Panc1 (cell line): ENCODE measurements around the gene LRIF1. TPM values are rescaled to one million over a fixed set of nuclear protein-coding genes. Genes with fewer than 3 reads are reported as not detected.
A peak's percentile ranks its signal among the peaks of the same experiment; 100 is the strongest.

Experiments
- ATAC-seq: fragments of 200-7000 bp; cut with Tn5 transposase; 2 replicates; pipeline ENCODE4 v1.9.1; 2020; ENCODE audit warnings: mild to moderate bottlenecking, moderate library complexity
- Bru-seq: library from RNA; stranded (reverse); fragments of 400-500 nt; gene quantifications from one replicate; lab custom pipeline; 2021; lab: Mats Ljungman, UMichigan
- BruChase-seq, 2 experiments: library from RNA; stranded (reverse); fragments of 400-500 nt; gene quantifications; one replicate each; lab custom pipeline; 2021; lab: Mats Ljungman, UMichigan
- BruUV-seq: library from RNA; stranded (reverse); fragments of 400-500 nt; replicated peaks from 2 replicates; lab custom pipeline; 2021; lab: Mats Ljungman, UMichigan
- CTCF ChIA-PET: fragments of 300-600 bp; sonication (Branson Sonifier 250); formaldehyde crosslinking; loops from one replicate; lab custom pipeline; 2022; ENCODE audit warnings: antibody characterized with exemption; lab: Charles Lee
- POLR2A ChIA-PET: fragments of 300-600 bp; sonication (Branson Sonifier 250); formaldehyde crosslinking; loops from one replicate; lab custom pipeline; 2022; ENCODE audit warnings: antibody characterized with exemption; lab: Charles Lee
- DNase-seq: peaks from one replicate; pipeline ENCODE4 v3.0.0-alpha.2; 2010; ENCODE audit warnings: low read depth, low spot score
- H3K27ac ChIP-seq: 2 replicates; pipeline ENCODE4 v1.5.1; 2011; ENCODE audit warnings: mild to moderate bottlenecking, low read length, inconsistent platforms
- H3K27me3 ChIP-seq: fragments of 200-500 bp; sonication (Bioruptor generic); 2 replicates; pipeline ENCODE4 v1.6.0; 2014; ENCODE audit warnings: low read length, inconsistent platforms; ENCODE audit not compliant: control insufficient read depth, insufficient read depth
- H3K36me3 ChIP-seq: fragments of 200-500 bp; sonication (Bioruptor generic); 2 replicates; pipeline ENCODE4 v1.5.1; 2014; ENCODE audit warnings: inconsistent platforms, mild to moderate bottlenecking, low read length, moderate library complexity; ENCODE audit not compliant: control insufficient read depth, insufficient read depth
- H3K4me1 ChIP-seq: 2 replicates; pipeline ENCODE4 v1.5.1; 2011; ENCODE audit warnings: inconsistent platforms, mild to moderate bottlenecking, low read length, moderate library complexity; ENCODE audit not compliant: control insufficient read depth, insufficient read depth
- H3K4me3 ChIP-seq, 2 experiments: 2 replicates each; pipeline ENCODE4 v1.5.1; 2011 to 2012; ENCODE audit warnings: low read depth in 2 of 2, low read length in 2 of 2, mild to moderate bottlenecking in 2 of 2, inconsistent platforms in 1 of 2, moderate library complexity in 1 of 2
- H3K9me3 ChIP-seq: fragments of 200-500 bp; sonication (Bioruptor generic); 2 replicates; pipeline ENCODE4 v1.5.1; 2014; ENCODE audit warnings: low read depth, mild to moderate bottlenecking, inconsistent platforms, low read length, moderate library complexity; ENCODE audit not compliant: control insufficient read depth, insufficient read depth
- POLR2AphosphoS5 ChIP-seq: IDR thresholded peaks from 2 replicates; pipeline ENCODE4 v1.6.1; 2012; ENCODE audit warnings: mild to moderate bottlenecking, low read depth, low read length, moderate library complexity
- SIN3A ChIP-seq: IDR thresholded peaks from 2 replicates; pipeline ENCODE4 v1.6.1; 2012; ENCODE audit warnings: low read depth, mild to moderate bottlenecking, low read length, moderate library complexity, borderline replicate concordance; ENCODE audit not compliant: insufficient read depth
- TCF7L2 ChIP-seq: IDR thresholded peaks from 2 replicates; pipeline ENCODE4 v1.6.1; 2011; ENCODE audit warnings: mild to moderate bottlenecking, low read depth, low read length, inconsistent platforms
- in situ Hi-C: cut with HindIII; loops from 2 replicates; pipeline ENCODE4 v1.10.0; 2016; ENCODE audit warnings: low sequenced_read_pairs, low pct_unique_long_range_greater_than_20kb
- intact Hi-C: fragments of 100-400 bp; cut with micrococcal nuclease; formaldehyde crosslinking; loops from one replicate; pipeline ENCODE4 v1.10.0; 2022; ENCODE audit not compliant: unreplicated experiment
- long read RNA-seq: library from polyadenylated mRNA; unstranded; transcript quantifications from one replicate; pipeline ENCODE4 v2.0.0, GENCODE V29; 2021; ENCODE audit not compliant: unreplicated experiment
- polyA plus RNA-seq: library from polyadenylated mRNA; unstranded; fragments of >200 nt; gene quantifications from one replicate; pipeline ENCODE4 v1.2.1, GENCODE V29; 2012; ENCODE audit warnings: missing spikeins; ENCODE audit not compliant: insufficient read length
- total RNA-seq: library from RNA; stranded (reverse); gene quantifications from one replicate; pipeline ENCODE4 v1.2.1, GENCODE V29; 2021; ENCODE audit not compliant: unreplicated experiment
- TF ChIP-seq, protein P1 (sequence below): fragments of 450-650 bp; IDR thresholded peaks from 2 replicates; pipeline ENCODE4 v1.5.1; 2017; ENCODE audit warnings: mild to moderate bottlenecking
- TF ChIP-seq, protein P2 (sequence below), 2 experiments: IDR thresholded peaks; 2 replicates each; pipeline ENCODE4 v1.6.1; 2011 to 2012; ENCODE audit warnings: low read depth in 2 of 2, control low read depth in 1 of 2, low read length in 1 of 2, mild to moderate bottlenecking in 1 of 2, moderate library complexity in 1 of 2; ENCODE audit not compliant: insufficient read depth in 1 of 2

Gene LRIF1, protein sequence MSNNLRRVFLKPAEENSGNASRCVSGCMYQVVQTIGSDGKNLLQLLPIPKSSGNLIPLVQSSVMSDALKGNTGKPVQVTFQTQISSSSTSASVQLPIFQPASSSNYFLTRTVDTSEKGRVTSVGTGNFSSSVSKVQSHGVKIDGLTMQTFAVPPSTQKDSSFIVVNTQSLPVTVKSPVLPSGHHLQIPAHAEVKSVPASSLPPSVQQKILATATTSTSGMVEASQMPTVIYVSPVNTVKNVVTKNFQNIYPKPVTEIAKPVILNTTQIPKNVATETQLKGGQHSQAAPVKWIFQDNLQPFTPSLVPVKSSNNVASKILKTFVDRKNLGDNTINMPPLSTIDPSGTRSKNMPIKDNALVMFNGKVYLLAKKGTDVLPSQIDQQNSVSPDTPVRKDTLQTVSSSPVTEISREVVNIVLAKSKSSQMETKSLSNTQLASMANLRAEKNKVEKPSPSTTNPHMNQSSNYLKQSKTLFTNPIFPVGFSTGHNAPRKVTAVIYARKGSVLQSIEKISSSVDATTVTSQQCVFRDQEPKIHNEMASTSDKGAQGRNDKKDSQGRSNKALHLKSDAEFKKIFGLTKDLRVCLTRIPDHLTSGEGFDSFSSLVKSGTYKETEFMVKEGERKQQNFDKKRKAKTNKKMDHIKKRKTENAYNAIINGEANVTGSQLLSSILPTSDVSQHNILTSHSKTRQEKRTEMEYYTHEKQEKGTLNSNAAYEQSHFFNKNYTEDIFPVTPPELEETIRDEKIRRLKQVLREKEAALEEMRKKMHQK
- total RNA-seq (34.1 TPM), Bru-seq, nascent RNA (percentile 94 among the genes with signal in this experiment), BruChase-seq, experiment 1, labeled RNA remaining after a 2-hour chase (percentile 96 among the genes with signal in this experiment), BruChase-seq, experiment 2, labeled RNA remaining after a 6-hour chase (percentile 90 among the genes with signal in this experiment)
- polyA plus RNA-seq: 17.7 TPM
- long read RNA-seq, transcript LRIF1-202 (3 exons, 1,796 nt): major isoform, 31 of 51 reads
- long read RNA-seq, partial matches to known transcripts: 8 of 51 reads
- long read RNA-seq, other reads (novel, unspliced or antisense): 8 of 51 reads

DNA sequence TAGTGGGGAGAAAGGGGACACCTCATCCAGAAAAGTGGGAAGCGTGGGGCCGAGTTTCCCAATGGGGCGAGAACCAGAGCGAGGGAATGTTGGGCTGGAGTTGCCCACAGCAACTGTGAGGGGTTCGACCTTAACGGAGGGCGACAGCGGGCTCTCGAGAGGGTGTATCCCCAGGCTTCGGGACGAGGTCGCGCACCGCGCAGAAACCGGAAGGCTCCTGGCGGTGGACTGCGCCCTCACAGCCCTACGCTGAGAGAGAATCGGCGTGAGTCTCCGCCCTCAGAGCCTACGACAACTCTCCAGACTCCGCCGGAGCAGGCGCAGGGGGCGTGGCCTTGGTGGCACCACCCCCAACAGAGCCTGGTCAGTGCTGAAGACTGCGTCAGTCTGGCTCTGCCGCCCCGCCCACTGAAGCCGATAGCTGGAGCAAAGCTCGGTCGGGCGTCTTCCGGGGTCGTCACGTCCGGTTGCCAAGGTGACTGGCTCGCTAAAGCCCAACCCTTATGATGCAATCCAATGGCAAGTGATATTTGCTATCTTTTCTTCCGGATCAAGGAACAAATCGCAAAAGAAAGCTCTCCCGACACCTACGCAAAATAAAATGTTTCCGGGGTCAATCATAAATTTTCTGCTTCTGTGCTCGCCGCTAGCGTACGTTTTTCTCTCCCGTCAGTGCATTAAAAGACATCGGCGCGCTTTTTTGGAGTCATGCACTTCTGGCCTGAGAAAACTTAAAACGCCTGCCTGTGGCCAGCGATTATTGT lies at the start of gene LRIF1:
TSS of gene LRIF1 (minus strand) at position 232 of the 764 bp plus-strand sequence. CDS start 234 bp downstream, outside the sequence.
- Histone ChIP-seq H3K4me3 (peak within 1 kb of the TSS; percentile 92 to 93), H3K27me3 (no peaks in the 10 kb centered on the region; the same call in 1 of the 2 replicates), H3K36me3 (peaks cover 2% of the 10 kb centered on the region; the same call in 1 of the 2 replicates), H3K9me3 (no peaks in the 10 kb centered on the region), H3K4me1 (peaks cover 5% of the 10 kb centered on the region; the same call in 1 of the 2 replicates), H3K27ac (peak within 1 kb of the TSS; percentile 98)
- TF ChIP-seq TCF7L2 (peak; percentile 57; the same call in 1 of the 2 replicates), SIN3A (no peak), POLR2AphosphoS5 (peak; percentile 90)
- TF ChIP-seq, protein P1, sequence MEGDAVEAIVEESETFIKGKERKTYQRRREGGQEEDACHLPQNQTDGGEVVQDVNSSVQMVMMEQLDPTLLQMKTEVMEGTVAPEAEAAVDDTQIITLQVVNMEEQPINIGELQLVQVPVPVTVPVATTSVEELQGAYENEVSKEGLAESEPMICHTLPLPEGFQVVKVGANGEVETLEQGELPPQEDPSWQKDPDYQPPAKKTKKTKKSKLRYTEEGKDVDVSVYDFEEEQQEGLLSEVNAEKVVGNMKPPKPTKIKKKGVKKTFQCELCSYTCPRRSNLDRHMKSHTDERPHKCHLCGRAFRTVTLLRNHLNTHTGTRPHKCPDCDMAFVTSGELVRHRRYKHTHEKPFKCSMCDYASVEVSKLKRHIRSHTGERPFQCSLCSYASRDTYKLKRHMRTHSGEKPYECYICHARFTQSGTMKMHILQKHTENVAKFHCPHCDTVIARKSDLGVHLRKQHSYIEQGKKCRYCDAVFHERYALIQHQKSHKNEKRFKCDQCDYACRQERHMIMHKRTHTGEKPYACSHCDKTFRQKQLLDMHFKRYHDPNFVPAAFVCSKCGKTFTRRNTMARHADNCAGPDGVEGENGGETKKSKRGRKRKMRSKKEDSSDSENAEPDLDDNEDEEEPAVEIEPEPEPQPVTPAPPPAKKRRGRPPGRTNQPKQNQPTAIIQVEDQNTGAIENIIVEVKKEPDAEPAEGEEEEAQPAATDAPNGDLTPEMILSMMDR: no peak
- TF ChIP-seq, protein P2, sequence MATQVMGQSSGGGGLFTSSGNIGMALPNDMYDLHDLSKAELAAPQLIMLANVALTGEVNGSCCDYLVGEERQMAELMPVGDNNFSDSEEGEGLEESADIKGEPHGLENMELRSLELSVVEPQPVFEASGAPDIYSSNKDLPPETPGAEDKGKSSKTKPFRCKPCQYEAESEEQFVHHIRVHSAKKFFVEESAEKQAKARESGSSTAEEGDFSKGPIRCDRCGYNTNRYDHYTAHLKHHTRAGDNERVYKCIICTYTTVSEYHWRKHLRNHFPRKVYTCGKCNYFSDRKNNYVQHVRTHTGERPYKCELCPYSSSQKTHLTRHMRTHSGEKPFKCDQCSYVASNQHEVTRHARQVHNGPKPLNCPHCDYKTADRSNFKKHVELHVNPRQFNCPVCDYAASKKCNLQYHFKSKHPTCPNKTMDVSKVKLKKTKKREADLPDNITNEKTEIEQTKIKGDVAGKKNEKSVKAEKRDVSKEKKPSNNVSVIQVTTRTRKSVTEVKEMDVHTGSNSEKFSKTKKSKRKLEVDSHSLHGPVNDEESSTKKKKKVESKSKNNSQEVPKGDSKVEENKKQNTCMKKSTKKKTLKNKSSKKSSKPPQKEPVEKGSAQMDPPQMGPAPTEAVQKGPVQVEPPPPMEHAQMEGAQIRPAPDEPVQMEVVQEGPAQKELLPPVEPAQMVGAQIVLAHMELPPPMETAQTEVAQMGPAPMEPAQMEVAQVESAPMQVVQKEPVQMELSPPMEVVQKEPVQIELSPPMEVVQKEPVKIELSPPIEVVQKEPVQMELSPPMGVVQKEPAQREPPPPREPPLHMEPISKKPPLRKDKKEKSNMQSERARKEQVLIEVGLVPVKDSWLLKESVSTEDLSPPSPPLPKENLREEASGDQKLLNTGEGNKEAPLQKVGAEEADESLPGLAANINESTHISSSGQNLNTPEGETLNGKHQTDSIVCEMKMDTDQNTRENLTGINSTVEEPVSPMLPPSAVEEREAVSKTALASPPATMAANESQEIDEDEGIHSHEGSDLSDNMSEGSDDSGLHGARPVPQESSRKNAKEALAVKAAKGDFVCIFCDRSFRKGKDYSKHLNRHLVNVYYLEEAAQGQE (IDR thresholded peaks at IDR 0.05; ENCODE audit: insufficient read depth in 1 of 2, low read depth in 2 of 2, low read length in 1 of 2): 0 out of 4 replicates have a peak, but pooled peaks of 1 of the 2 experiments have one; percentile 18
- ChIA-PET POLR2A (interaction anchor here (0.6 kb wide), 1 partner anchor 175 kb away, joined by 3 read pairs; no protein-coding TSS in a partner anchor), CTCF (no interaction called here)
- in situ Hi-C loops: no loop called here
- no TSS peak for BruUV-seq
- DNase-seq (peak; percentile 94), ATAC-seq (peak; percentile 100)
- intact Hi-C loops: no loop called here

DNA sequence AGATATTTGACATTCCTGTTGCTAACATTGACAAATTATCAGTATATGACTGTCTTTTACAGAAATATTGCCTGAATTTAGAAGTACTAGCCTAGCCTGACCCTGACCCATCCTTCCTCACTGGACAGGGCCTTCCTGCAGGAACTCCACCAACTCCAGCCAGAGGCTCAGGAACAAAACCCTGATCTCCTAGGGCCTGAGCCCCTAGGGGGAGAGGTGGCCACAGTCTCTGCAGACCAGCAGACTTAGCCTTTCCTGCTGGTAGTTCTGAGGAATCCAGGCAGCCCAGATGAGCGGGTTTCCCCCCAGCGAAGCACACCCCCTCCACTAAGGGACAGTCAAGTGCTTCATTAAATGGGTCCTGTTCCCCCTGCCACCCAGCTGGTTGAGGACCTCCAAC lies 44.3 kb upstream of the LRIF1 start:
- CTCF ChIA-PET: no interaction called here
- Histone ChIP-seq H3K9me3 (no peaks in the 10 kb centered on the region), H3K4me3 (no peak overlapping the region), H3K27me3 (no peaks in the 10 kb centered on the region), H3K27ac (no peak overlapping the region), H3K36me3 (no peaks in the 10 kb centered on the region), H3K4me1 (no peaks in the 10 kb centered on the region)
- intact Hi-C loops: no loop called here
- DNase-seq (no peak), ATAC-seq (no peak)
- no TSS peak for BruUV-seq
- POLR2A ChIA-PET: no interaction called here
- in situ Hi-C loops: no loop called here
- TF ChIP-seq POLR2AphosphoS5 (no peak), SIN3A (no peak), TCF7L2 (no peak)
- TF ChIP-seq, protein P2 (IDR thresholded peaks at IDR 0.05; ENCODE audit: insufficient read depth in 1 of 2, low read depth in 2 of 2, low read length in 1 of 2): no peak
- TF ChIP-seq, protein P1: no peak
